ENCODE results near the gene SLC17A6.

DNA sequence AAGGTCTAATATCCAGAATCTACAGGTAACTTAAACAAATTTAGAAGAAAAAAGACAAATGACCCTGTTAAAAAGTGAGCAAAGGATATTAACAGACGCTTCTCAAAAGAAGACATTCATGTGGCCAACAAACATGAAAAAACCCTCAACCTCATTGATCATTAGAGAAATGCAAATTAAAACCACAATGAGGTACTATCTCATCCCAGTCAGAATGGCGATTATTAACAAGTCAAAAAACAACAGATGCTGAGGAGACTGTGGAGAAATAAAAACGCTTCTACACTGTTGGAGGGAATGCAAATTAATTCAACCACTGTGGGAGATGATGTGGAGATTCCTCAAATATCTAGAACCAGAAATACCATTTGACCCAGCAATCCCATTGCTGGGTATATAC, 67.2 kb downstream of the SLC17A6 start:
- TF ChIP-seq, protein P1, sequence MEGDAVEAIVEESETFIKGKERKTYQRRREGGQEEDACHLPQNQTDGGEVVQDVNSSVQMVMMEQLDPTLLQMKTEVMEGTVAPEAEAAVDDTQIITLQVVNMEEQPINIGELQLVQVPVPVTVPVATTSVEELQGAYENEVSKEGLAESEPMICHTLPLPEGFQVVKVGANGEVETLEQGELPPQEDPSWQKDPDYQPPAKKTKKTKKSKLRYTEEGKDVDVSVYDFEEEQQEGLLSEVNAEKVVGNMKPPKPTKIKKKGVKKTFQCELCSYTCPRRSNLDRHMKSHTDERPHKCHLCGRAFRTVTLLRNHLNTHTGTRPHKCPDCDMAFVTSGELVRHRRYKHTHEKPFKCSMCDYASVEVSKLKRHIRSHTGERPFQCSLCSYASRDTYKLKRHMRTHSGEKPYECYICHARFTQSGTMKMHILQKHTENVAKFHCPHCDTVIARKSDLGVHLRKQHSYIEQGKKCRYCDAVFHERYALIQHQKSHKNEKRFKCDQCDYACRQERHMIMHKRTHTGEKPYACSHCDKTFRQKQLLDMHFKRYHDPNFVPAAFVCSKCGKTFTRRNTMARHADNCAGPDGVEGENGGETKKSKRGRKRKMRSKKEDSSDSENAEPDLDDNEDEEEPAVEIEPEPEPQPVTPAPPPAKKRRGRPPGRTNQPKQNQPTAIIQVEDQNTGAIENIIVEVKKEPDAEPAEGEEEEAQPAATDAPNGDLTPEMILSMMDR (IDR thresholded peaks at IDR 0.05): no peak
- TF ChIP-seq POLR2A (IDR thresholded peaks at IDR 0.05): no peak

All from upper lobe of left lung (tissue), 4 donors.